Raji (cell line): Measurements from ENCODE around the gene LRRC23.

Experiments used
- POLR2A ChIP-seq: IDR thresholded peaks from 2 replicates; pipeline ENCODE4 v1.6.1; 2011; ENCODE audit warnings: low read depth, low read length, control low read depth; ENCODE audit not compliant: insufficient read depth

Gene LRRC23

GRCh38 chr12:6963016-6963731 is 58.6 kb downstream of the LRRC23 start:
- no peak for TF ChIP-seq POLR2A
